Activated naive CD8-positive, alpha-beta T cell (primary cell): ENCODE measurements around the gene NOSTRIN.
"Not testable (repeated sequence)": the region's sequence is repeated elsewhere in the genome, so short reads cannot be mapped to it uniquely, and the experiment has no call there.

Experiments used
- H3K27ac Mint-ChIP-seq: one replicate; pipeline ENCODE4 v1.8.0; 2021; ENCODE audit warnings: mixed read lengths
- H3K27me3 Mint-ChIP-seq: one replicate; pipeline ENCODE4 v1.8.0; 2021; ENCODE audit warnings: mixed read lengths
- H3K36me3 Mint-ChIP-seq: one replicate; pipeline ENCODE4 v1.8.0; 2021; ENCODE audit warnings: mixed read lengths
- H3K4me1 Mint-ChIP-seq: one replicate; pipeline ENCODE4 v1.8.0; 2021; ENCODE audit warnings: low read depth, mixed read lengths
- H3K4me3 Mint-ChIP-seq: one replicate; pipeline ENCODE4 v1.8.0; 2021; ENCODE audit warnings: mild to moderate bottlenecking, mixed read lengths
- H3K9me3 Mint-ChIP-seq: one replicate; pipeline ENCODE4 v1.8.0; 2021; ENCODE audit warnings: low read depth, mixed read lengths

Gene NOSTRIN

GRCh38 chr2:168801961-168802858 is at the start of gene NOSTRIN:
Gene NOSTRIN, plus strand, starts transcription at chr2:168802637. Its CDS starts 10 bp downstream, at chr2:168802647.
- H3K4me3 Mint-ChIP-seq, result no peak within 1 kb of the TSS
- H3K4me1 Mint-ChIP-seq, result no peaks in the 10 kb centered on the region
- H3K9me3 Mint-ChIP-seq, result no peaks in the 10 kb centered on the region
- no peaks in the 10 kb centered on the region for H3K36me3 Mint-ChIP-seq
- no peak within 1 kb of the TSS for H3K27ac Mint-ChIP-seq
- peaks cover 2% of the 10 kb centered on the region for H3K27me3 Mint-ChIP-seq

GRCh38 chr2:168753765-168754329 is 48.6 kb upstream of the NOSTRIN start:
- Mint-ChIP-seq H3K36me3 (peaks cover 12% of the 10 kb centered on the region), H3K27ac (no peak overlapping the region), H3K4me3 (no peak overlapping the region), H3K4me1 (peaks cover 91% of the 10 kb centered on the region), H3K27me3 (no peaks in the 10 kb centered on the region), H3K9me3 (no peaks in the 10 kb centered on the region)

- Mint-ChIP-seq H3K36me3 (peaks cover 12% of the 10 kb centered on the region), H3K9me3 (no peaks in the 10 kb centered on the region), H3K4me3 (peak overlapping the region; percentile 40), H3K27me3 (no peaks in the 10 kb centered on the region), H3K4me1 (peaks cover 62% of the 10 kb centered on the region), H3K27ac (no peak overlapping the region)
Measured at GRCh38 chr2:168757223-168757622, 45.2 kb upstream of the NOSTRIN start.

- no peak overlapping the region for H3K27ac Mint-ChIP-seq
- H3K4me1 Mint-ChIP-seq, result peaks cover 44% of the 10 kb centered on the region
- no peak overlapping the region for H3K4me3 Mint-ChIP-seq
- H3K9me3 Mint-ChIP-seq, result no peaks in the 10 kb centered on the region
- no peaks in the 10 kb centered on the region for H3K27me3 Mint-ChIP-seq
- peaks cover 15% of the 10 kb centered on the region for H3K36me3 Mint-ChIP-seq
Measured at GRCh38 chr2:168758970-168759820, 43.2 kb upstream of the NOSTRIN start.

- Mint-ChIP-seq H3K4me1 (no peaks in the 10 kb centered on the region), H3K36me3 (peaks cover 31% of the 10 kb centered on the region), H3K27ac (no peak overlapping the region), H3K9me3 (no peaks in the 10 kb centered on the region), H3K4me3 (no peak overlapping the region), H3K27me3 (no peaks in the 10 kb centered on the region)
Measured at GRCh38 chr2:168765401-168765800, 37.0 kb upstream of the NOSTRIN start.

GRCh38 chr2:168766600-168766999 is 35.8 kb upstream of the NOSTRIN start:
- H3K9me3 Mint-ChIP-seq, result no peaks in the 10 kb centered on the region
- no peak overlapping the region for H3K4me3 Mint-ChIP-seq
- H3K27ac Mint-ChIP-seq, result no peak overlapping the region
- no peaks in the 10 kb centered on the region for H3K27me3 Mint-ChIP-seq
- no peaks in the 10 kb centered on the region for H3K4me1 Mint-ChIP-seq
- peaks cover 31% of the 10 kb centered on the region for H3K36me3 Mint-ChIP-seq

GRCh38 chr2:168767258-168767657 is 35.2 kb upstream of the NOSTRIN start:
- Mint-ChIP-seq H3K9me3 (no peaks in the 10 kb centered on the region), H3K36me3 (peaks cover 31% of the 10 kb centered on the region), H3K4me1 (no peaks in the 10 kb centered on the region), H3K27ac (no peak overlapping the region), H3K4me3 (no peak overlapping the region), H3K27me3 (no peaks in the 10 kb centered on the region)

- not testable (repeated sequence) for H3K9me3 Mint-ChIP-seq, H3K4me1 Mint-ChIP-seq, H3K4me3 Mint-ChIP-seq, H3K27ac Mint-ChIP-seq, H3K27me3 Mint-ChIP-seq
- H3K36me3 Mint-ChIP-seq, result peaks cover 33% of the 10 kb centered on the region
Measured at GRCh38 chr2:168768357-168768756, 34.1 kb upstream of the NOSTRIN start.

GRCh38 chr2:168770796-168771195 is 31.6 kb upstream of the NOSTRIN start:
- peaks cover 34% of the 10 kb centered on the region for H3K36me3 Mint-ChIP-seq
- no peak overlapping the region for H3K27ac Mint-ChIP-seq
- H3K4me3 Mint-ChIP-seq, result no peak overlapping the region
- no peaks in the 10 kb centered on the region for H3K27me3 Mint-ChIP-seq
- no peaks in the 10 kb centered on the region for H3K4me1 Mint-ChIP-seq
- no peaks in the 10 kb centered on the region for H3K9me3 Mint-ChIP-seq

- Mint-ChIP-seq H3K36me3 (peaks cover 20% of the 10 kb centered on the region), H3K27ac (no peak overlapping the region), H3K27me3 (no peaks in the 10 kb centered on the region), H3K4me3 (no peak overlapping the region), H3K9me3 (no peaks in the 10 kb centered on the region), H3K4me1 (no peaks in the 10 kb centered on the region)
Measured at GRCh38 chr2:168772704-168773103, 29.7 kb upstream of the NOSTRIN start.

- Mint-ChIP-seq H3K36me3 (peaks cover 17% of the 10 kb centered on the region), H3K27me3 (no peaks in the 10 kb centered on the region), H3K9me3 (no peaks in the 10 kb centered on the region), H3K27ac (no peak overlapping the region), H3K4me3 (no peak overlapping the region), H3K4me1 (no peaks in the 10 kb centered on the region)
Measured at GRCh38 chr2:168773128-168773527, 29.3 kb upstream of the NOSTRIN start.

GRCh38 chr2:168773719-168774521 is 28.5 kb upstream of the NOSTRIN start:
- Mint-ChIP-seq H3K4me3 (no peak overlapping the region), H3K27ac (no peak overlapping the region), H3K27me3 (no peaks in the 10 kb centered on the region), H3K9me3 (no peaks in the 10 kb centered on the region), H3K4me1 (no peaks in the 10 kb centered on the region), H3K36me3 (peaks cover 17% of the 10 kb centered on the region)

GRCh38 chr2:168775837-168776236 is 26.6 kb upstream of the NOSTRIN start:
- no peak overlapping the region for H3K4me3 Mint-ChIP-seq
- H3K27me3 Mint-ChIP-seq, result no peaks in the 10 kb centered on the region
- H3K9me3 Mint-ChIP-seq, result no peaks in the 10 kb centered on the region
- H3K27ac Mint-ChIP-seq, result no peak overlapping the region
- peaks cover 10% of the 10 kb centered on the region for H3K36me3 Mint-ChIP-seq
- H3K4me1 Mint-ChIP-seq, result no peaks in the 10 kb centered on the region

GRCh38 chr2:168780669-168781071 is 21.8 kb upstream of the NOSTRIN start:
- no peaks in the 10 kb centered on the region for H3K9me3 Mint-ChIP-seq
- peaks cover 2% of the 10 kb centered on the region for H3K36me3 Mint-ChIP-seq
- H3K27ac Mint-ChIP-seq, result no peak overlapping the region
- no peaks in the 10 kb centered on the region for H3K4me1 Mint-ChIP-seq
- H3K4me3 Mint-ChIP-seq, result no peak overlapping the region
- no peaks in the 10 kb centered on the region for H3K27me3 Mint-ChIP-seq
